Ovary (tissue), 9 donors: ENCODE measurements around the gene AKAP5. TPM values are rescaled to one million over a fixed set of nuclear protein-coding genes. Genes with fewer than 3 reads are reported as not detected.
A peak's percentile ranks its signal among the peaks of the same experiment; 100 is the strongest.

Experiments
- DNase-seq, 5 donors: peaks; one replicate each; pipeline ENCODE4 v3.0.0-alpha.2; 2019 to 2020
- H3K27ac ChIP-seq, 2 donors: fragments of 200-600 bp; one replicate each; pipeline versions ENCODE4 v1.5.1 to v1.8.0; 2019 to 2022
- H3K27me3 ChIP-seq: fragments of 200-600 bp; one replicate; pipeline ENCODE4 v1.8.0; 2022
- H3K36me3 ChIP-seq: fragments of 200-600 bp; sonication (generic); one replicate; pipeline ENCODE4 v1.5.1; 2019
- H3K4me1 ChIP-seq: one replicate; pipeline ENCODE4 v1.8.1; 2013; ENCODE audit warnings: mild to moderate bottlenecking, moderate library complexity; ENCODE audit not compliant: insufficient read depth
- H3K4me3 ChIP-seq: fragments of 200-600 bp; sonication (generic); one replicate; pipeline ENCODE4 v1.5.1; 2017
- H3K9me3 ChIP-seq, 2 donors: fragments of 200-600 bp in 1 of 2; sonication (generic) in 1 of 2; one replicate each; pipeline versions ENCODE4 v1.5.1 to v1.8.1; 2013 to 2019; ENCODE audit warnings: mild to moderate bottlenecking in 1 of 2, moderate library complexity in 1 of 2
- CTCF ChIP-seq, 3 donors: fragments of 450-650 bp in 2 of 3; fragments of 200-600 bp in 1 of 3; IDR thresholded peaks; one replicate each; pipeline versions ENCODE4 v1.5.1 to v1.8.0; 2016 to 2022; ENCODE audit warnings: antibody characterized with exemption in 3 of 3, mild to moderate bottlenecking in 1 of 3
- EP300 ChIP-seq: sonication (generic); formaldehyde crosslinking; IDR thresholded peaks from one replicate; pipeline ENCODE4 v1.6.1; 2017; ENCODE audit warnings: antibody characterized with exemption
- POLR2A ChIP-seq: fragments of 450-650 bp; IDR thresholded peaks from one replicate; pipeline ENCODE4 v1.6.1; 2017; ENCODE audit warnings: antibody characterized with exemption, mild to moderate bottlenecking, moderate library complexity
- WGBS, 3 donors: extraction: QIAGEN DNeasy Blood & Tissue Kit in 1 of 3; methylation state at CpG; one replicate each; pipeline versions ENCODE4 v1.1.5 to v1.1.7; 2013 to 2017; 5-methylcytosine and 5-hydroxymethylcytosine counted together
- intact Hi-C, 4 donors: fragments of 100-400 bp; cut with DNase I; formaldehyde crosslinking; loops; one replicate each; pipeline versions ENCODE4 v1.11.0 to v1.15.1; 2022 to 2023
- polyA plus RNA-seq, 2 donors: library from polyadenylated mRNA; stranded (reverse); fragments of 200-250 nt in 1 of 2; fragments of 350-450 nt in 1 of 2; fragmentation: Illumina TruSeq in 1 of 2; extraction: RNeasy Lipid Tissue Mini Kit (QIAGEN cat#74804) in 1 of 2; gene quantifications; one replicate each; pipeline ENCODE4 v1.2.3, GENCODE V29; 2013 to 2014
- total RNA-seq, 7 donors: library from RNA; depleted of rRNA in 2 of 7; stranded (reverse); fragments of >200 nt in 2 of 7; fragmentation: NEBNext Ultra II Directional in 3 of 7; extraction: Animal tissue kit (Norgen Biotek cat#: 25700) in 3 of 7; gene quantifications; one replicate each; pipeline versions ENCODE4 v1.1.0 to v1.2.4, GENCODE V29; 2016 to 2023
- donor health status: DM: no; HTN: no; CAD: no; lungs with moderate emphysema.
- donor health status: DM: no; HTN: no; CAD: no.
- donor health status: Bipolar disorder and iron deficiency.
- donor health status: DM: yes; HTN: yes; CAD: no.
- donor health status: DM: no; HTN: no; CAD: no.
- donor health status: DM: yes; HTN: yes; CAD: no.

AKAP5 gene
- total and polyA plus RNA-seq, 9 donors: 0.12 to 1.7 (median 0.56) TPM

GRCh38 chr14:64474698-64475097, 9.4 kb downstream of the AKAP5 start:
- no peaks in the 10 kb centered on the region for H3K27me3 ChIP-seq
- no peaks in the 10 kb centered on the region for H3K4me1 ChIP-seq
- DNase-seq: no peak
- no peaks in the 10 kb centered on the region for H3K9me3 ChIP-seq
- no peak overlapping the region for H3K27ac ChIP-seq
- TF ChIP-seq POLR2A (no peak), EP300 (no peak), CTCF (IDR thresholded peaks at IDR 0.05) (no peak)
- 63 to 90% (median 84%) methylated on average over 4 of the region's 4 CpGs for WGBS, 3 donors
- no peaks in the 10 kb centered on the region for H3K36me3 ChIP-seq
- no peak overlapping the region for H3K4me3 ChIP-seq
- intact Hi-C loops: loop anchor here in 1 of 4 donors (5.0 to 10.0 kb wide), 2 partner anchors 42 to 130 kb away; no protein-coding TSS in a partner anchor

- no peaks in the 10 kb centered on the region for H3K9me3 ChIP-seq
- no peak overlapping the region for H3K27ac ChIP-seq
- TF ChIP-seq POLR2A (no peak), EP300 (no peak), CTCF (IDR thresholded peaks at IDR 0.05) (no peak)
- no peaks in the 10 kb centered on the region for H3K27me3 ChIP-seq
- no peaks in the 10 kb centered on the region for H3K36me3 ChIP-seq
- H3K4me3 ChIP-seq: no peak overlapping the region
- intact Hi-C loops: loop anchor here in 1 of 4 donors (5.0 to 10.0 kb wide), 2 partner anchors 43 to 131 kb away; no protein-coding TSS in a partner anchor
- H3K4me1 ChIP-seq: no peaks in the 10 kb centered on the region
- no peak for DNase-seq
- WGBS, 3 donors: 88 to 93% (median 92%) methylated on average over 8 of the region's 8 CpGs
Measured at GRCh38 chr14:64475585-64476273, 10.4 kb downstream of the AKAP5 start.

- TF ChIP-seq POLR2A: no peak
- TF ChIP-seq EP300: no peak
- TF ChIP-seq CTCF (IDR thresholded peaks at IDR 0.05): no peak
- H3K27me3 ChIP-seq: no peaks in the 10 kb centered on the region
- H3K9me3 ChIP-seq: no peaks in the 10 kb centered on the region
- no peak overlapping the region for H3K4me3 ChIP-seq
- no peaks in the 10 kb centered on the region for H3K36me3 ChIP-seq
- DNase-seq: no peak
- H3K4me1 ChIP-seq: no peaks in the 10 kb centered on the region
- WGBS, 3 donors: 91 to 93% (median 93%) methylated on average over 8 of the region's 8 CpGs
- H3K27ac ChIP-seq: no peak overlapping the region
- intact Hi-C loops: loop anchor here in 1 of 4 donors (5.0 to 10.0 kb wide), 2 partner anchors 44 to 132 kb away; no protein-coding TSS in a partner anchor
Measured at GRCh38 chr14:64476438-64476837, 11.1 kb downstream of the AKAP5 start.

GRCh38 chr14:64478634-64479250, 13.4 kb downstream of the AKAP5 start:
- Histone ChIP-seq H3K27ac (no peak overlapping the region), H3K27me3 (no peaks in the 10 kb centered on the region), H3K4me1 (no peaks in the 10 kb centered on the region), H3K4me3 (no peak overlapping the region), H3K36me3 (no peaks in the 10 kb centered on the region), H3K9me3 (no peaks in the 10 kb centered on the region)
- no peak for DNase-seq
- intact Hi-C loops: loop anchor here in 1 of 4 donors (5.0 to 10.0 kb wide), 2 partner anchors 46 to 134 kb away; no protein-coding TSS in a partner anchor
- TF ChIP-seq POLR2A: no peak
- TF ChIP-seq CTCF (IDR thresholded peaks at IDR 0.05): peak in 1 of 3 donors; percentile 33
- TF ChIP-seq EP300: no peak
